ENCODE data around the gene SPATA6L.

The SPATA6L gene

DNA sequence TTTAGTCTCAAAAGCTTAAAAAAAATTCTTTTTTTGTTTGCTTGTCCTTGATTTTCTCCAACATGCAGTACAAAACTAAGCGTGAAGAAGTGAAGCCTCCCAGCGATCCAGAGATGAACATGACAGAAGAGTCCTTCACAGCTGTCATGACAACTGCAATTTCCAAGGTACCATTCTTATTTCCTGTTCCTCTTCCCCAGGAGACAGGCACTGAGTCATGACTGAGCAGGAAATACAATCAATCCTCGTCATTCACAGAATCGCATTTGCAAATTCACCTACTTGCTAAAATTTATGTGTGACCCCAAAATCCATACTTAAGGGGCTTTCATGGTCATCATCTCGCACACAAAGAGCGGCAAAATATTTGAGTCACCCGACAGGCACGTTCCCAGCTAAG, 98.7 kb downstream of the SPATA6L start:
- Histone ChIP-seq H3K9ac (ENCODE audit: insufficient read length, low read depth) (no peak overlapping the region), H3K4me1 (ENCODE audit: insufficient read depth, insufficient read length) (no peaks in the 10 kb centered on the region), H3K4me3 (ENCODE audit: insufficient read length, low read depth) (no peak overlapping the region), H3K36me3 (ENCODE audit: insufficient read depth, insufficient read length, low read length) (no peaks in the 10 kb centered on the region), H3K9me3 (ENCODE audit: insufficient read depth, low read length) (no peaks in the 10 kb centered on the region; the same call in 1 of the 2 replicates), H3K27me3 (ENCODE audit: insufficient read depth, insufficient read length) (no peaks in the 10 kb centered on the region)
- no peak for TF ChIP-seq SUZ12 (IDR thresholded peaks at IDR 0.05; ENCODE audit: extremely low read depth, insufficient read depth, insufficient read length)
- TF ChIP-seq ZNF274 (IDR thresholded peaks at IDR 0.05; ENCODE audit: low read depth, low read length), result no peak
- no peak for TF ChIP-seq YY1 (IDR thresholded peaks at IDR 0.05; ENCODE audit: insufficient read depth, insufficient read length)
- DNase-seq (ENCODE audit: low read depth, low spot score), result no peak

GRCh38 chr9:4566806-4567205, 99.5 kb downstream of the SPATA6L start:
- Histone ChIP-seq H3K4me3 (ENCODE audit: insufficient read length, low read depth) (no peak overlapping the region), H3K4me1 (ENCODE audit: insufficient read depth, insufficient read length) (no peaks in the 10 kb centered on the region), H3K36me3 (ENCODE audit: insufficient read depth, insufficient read length, low read length) (no peaks in the 10 kb centered on the region), H3K27me3 (ENCODE audit: insufficient read depth, insufficient read length) (no peaks in the 10 kb centered on the region), H3K9me3 (ENCODE audit: insufficient read depth, low read length) (no peaks in the 10 kb centered on the region; the same call in 1 of the 2 replicates), H3K9ac (ENCODE audit: insufficient read length, low read depth) (no peak overlapping the region)
- no peak for DNase-seq (ENCODE audit: low read depth, low spot score)
- TF ChIP-seq ZNF274 (IDR thresholded peaks at IDR 0.05; ENCODE audit: low read depth, low read length) (no peak), SUZ12 (IDR thresholded peaks at IDR 0.05; ENCODE audit: extremely low read depth, insufficient read depth, insufficient read length) (no peak), YY1 (IDR thresholded peaks at IDR 0.05; ENCODE audit: insufficient read depth, insufficient read length) (no peak)

- Histone ChIP-seq H3K27me3 (ENCODE audit: insufficient read depth, insufficient read length) (no peaks in the 10 kb centered on the region), H3K9ac (ENCODE audit: insufficient read length, low read depth) (no peak overlapping the region), H3K9me3 (ENCODE audit: insufficient read depth, low read length) (no peaks in the 10 kb centered on the region; the same call in 1 of the 2 replicates), H3K4me3 (ENCODE audit: insufficient read length, low read depth) (no peak overlapping the region), H3K36me3 (ENCODE audit: insufficient read depth, insufficient read length, low read length) (no peaks in the 10 kb centered on the region), H3K4me1 (ENCODE audit: insufficient read depth, insufficient read length) (no peaks in the 10 kb centered on the region)
- TF ChIP-seq YY1 (IDR thresholded peaks at IDR 0.05; ENCODE audit: insufficient read depth, insufficient read length) (no peak), SUZ12 (IDR thresholded peaks at IDR 0.05; ENCODE audit: extremely low read depth, insufficient read depth, insufficient read length) (no peak), ZNF274 (IDR thresholded peaks at IDR 0.05; ENCODE audit: low read depth, low read length) (no peak)
- no peak for DNase-seq (ENCODE audit: low read depth, low spot score)
Measured at GRCh38 chr9:4563105-4563504, 103.2 kb downstream of the SPATA6L start.

GRCh38 chr9:4559261-4560182, 106.8 kb downstream of the SPATA6L start:
- Histone ChIP-seq H3K9ac (ENCODE audit: insufficient read length, low read depth) (no peak overlapping the region), H3K27me3 (ENCODE audit: insufficient read depth, insufficient read length) (no peaks in the 10 kb centered on the region), H3K36me3 (ENCODE audit: insufficient read depth, insufficient read length, low read length) (no peaks in the 10 kb centered on the region), H3K4me3 (ENCODE audit: insufficient read length, low read depth) (no peak overlapping the region), H3K4me1 (ENCODE audit: insufficient read depth, insufficient read length) (no peaks in the 10 kb centered on the region), H3K9me3 (ENCODE audit: insufficient read depth, low read length) (no peaks in the 10 kb centered on the region)
- no peak for DNase-seq (ENCODE audit: low read depth, low spot score)
- TF ChIP-seq ZNF274 (IDR thresholded peaks at IDR 0.05; ENCODE audit: low read depth, low read length) (no peak), YY1 (IDR thresholded peaks at IDR 0.05; ENCODE audit: insufficient read depth, insufficient read length) (no peak), SUZ12 (IDR thresholded peaks at IDR 0.05; ENCODE audit: extremely low read depth, insufficient read depth, insufficient read length) (no peak)

GRCh38 chr9:4558371-4558998, 107.8 kb downstream of the SPATA6L start:
- TF ChIP-seq ZNF274 (IDR thresholded peaks at IDR 0.05; ENCODE audit: low read depth, low read length), result no peak
- no peak for TF ChIP-seq YY1 (IDR thresholded peaks at IDR 0.05; ENCODE audit: insufficient read depth, insufficient read length)
- no peak for TF ChIP-seq SUZ12 (IDR thresholded peaks at IDR 0.05; ENCODE audit: extremely low read depth, insufficient read depth, insufficient read length)
- Histone ChIP-seq H3K4me3 (ENCODE audit: insufficient read length, low read depth) (no peak overlapping the region), H3K9ac (ENCODE audit: insufficient read length, low read depth) (no peak overlapping the region), H3K9me3 (ENCODE audit: insufficient read depth, low read length) (no peaks in the 10 kb centered on the region), H3K27me3 (ENCODE audit: insufficient read depth, insufficient read length) (no peaks in the 10 kb centered on the region), H3K36me3 (ENCODE audit: insufficient read depth, insufficient read length, low read length) (no peaks in the 10 kb centered on the region), H3K4me1 (ENCODE audit: insufficient read depth, insufficient read length) (no peaks in the 10 kb centered on the region)
- DNase-seq (ENCODE audit: low read depth, low spot score), result no peak

- Histone ChIP-seq H3K9ac (ENCODE audit: insufficient read length, low read depth) (no peak overlapping the region), H3K4me3 (ENCODE audit: insufficient read length, low read depth) (no peak overlapping the region), H3K9me3 (ENCODE audit: insufficient read depth, low read length) (no peaks in the 10 kb centered on the region), H3K27me3 (ENCODE audit: insufficient read depth, insufficient read length) (no peaks in the 10 kb centered on the region), H3K4me1 (ENCODE audit: insufficient read depth, insufficient read length) (no peaks in the 10 kb centered on the region), H3K36me3 (ENCODE audit: insufficient read depth, insufficient read length, low read length) (no peaks in the 10 kb centered on the region)
- no peak for DNase-seq (ENCODE audit: low read depth, low spot score)
- TF ChIP-seq SUZ12 (IDR thresholded peaks at IDR 0.05; ENCODE audit: extremely low read depth, insufficient read depth, insufficient read length) (no peak), YY1 (IDR thresholded peaks at IDR 0.05; ENCODE audit: insufficient read depth, insufficient read length) (no peak), ZNF274 (IDR thresholded peaks at IDR 0.05; ENCODE audit: low read depth, low read length) (no peak)
Measured at GRCh38 chr9:4555236-4555635, 111.0 kb downstream of the SPATA6L start.

DNA sequence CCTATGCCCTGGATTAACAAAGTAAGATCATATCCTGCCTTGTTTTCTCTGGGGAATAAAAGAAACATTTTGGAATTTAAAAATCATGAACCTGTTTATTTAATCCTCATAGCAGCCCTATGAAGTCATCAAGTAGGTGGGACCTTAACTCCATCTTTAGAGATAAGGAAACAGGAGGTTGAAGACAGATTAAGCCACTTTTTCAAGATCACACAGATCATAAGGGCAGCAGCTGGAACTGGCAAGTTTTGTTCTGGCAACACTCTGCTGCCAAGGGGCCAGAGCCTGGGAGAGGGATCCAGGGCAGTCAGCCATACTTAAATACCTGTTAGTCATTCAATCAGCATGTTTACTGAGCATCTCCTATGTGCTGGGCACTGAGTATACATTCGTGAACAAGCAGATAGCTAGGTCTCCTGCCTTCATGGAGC, 112.3 kb downstream of the SPATA6L start:
- H3K36me3 ChIP-seq (ENCODE audit: insufficient read depth, insufficient read length, low read length), result no peaks in the 10 kb centered on the region

More for the DNA sequence above, 112.3 kb downstream of the SPATA6L start:
- H3K4me3 ChIP-seq (ENCODE audit: insufficient read length, low read depth), result no peak overlapping the region
- H3K9me3 ChIP-seq (ENCODE audit: insufficient read depth, low read length), result no peaks in the 10 kb centered on the region
- no peak for DNase-seq (ENCODE audit: low read depth, low spot score)
- no peak overlapping the region for H3K9ac ChIP-seq (ENCODE audit: insufficient read length, low read depth)
- H3K4me1 ChIP-seq (ENCODE audit: insufficient read depth, insufficient read length), result peaks cover 3% of the 10 kb centered on the region
- H3K27me3 ChIP-seq (ENCODE audit: insufficient read depth, insufficient read length), result no peaks in the 10 kb centered on the region
- TF ChIP-seq YY1 (IDR thresholded peaks at IDR 0.05; ENCODE audit: insufficient read depth, insufficient read length) (no peak), SUZ12 (IDR thresholded peaks at IDR 0.05; ENCODE audit: extremely low read depth, insufficient read depth, insufficient read length) (no peak), ZNF274 (IDR thresholded peaks at IDR 0.05; ENCODE audit: low read depth, low read length) (no peak)
